NOMO-1 (cell line): ENCODE results near the gene ELAVL2.
"Not testable (repeated sequence)": the region's sequence is repeated elsewhere in the genome, so short reads cannot be mapped to it uniquely, and the experiment has no call there.

ENCODE experiments used
- DNase-seq, 2 experiments: peaks; one replicate each; lab custom pipeline; 2025; ENCODE audit not compliant: unreplicated experiment in 2 of 2; lab: John Stamatoyannopoulos, UW

The ELAVL2 gene

GRCh38 chr9:23730364-23730763 lies 95.7 kb downstream of the ELAVL2 start:
- no peak for DNase-seq

DNA sequence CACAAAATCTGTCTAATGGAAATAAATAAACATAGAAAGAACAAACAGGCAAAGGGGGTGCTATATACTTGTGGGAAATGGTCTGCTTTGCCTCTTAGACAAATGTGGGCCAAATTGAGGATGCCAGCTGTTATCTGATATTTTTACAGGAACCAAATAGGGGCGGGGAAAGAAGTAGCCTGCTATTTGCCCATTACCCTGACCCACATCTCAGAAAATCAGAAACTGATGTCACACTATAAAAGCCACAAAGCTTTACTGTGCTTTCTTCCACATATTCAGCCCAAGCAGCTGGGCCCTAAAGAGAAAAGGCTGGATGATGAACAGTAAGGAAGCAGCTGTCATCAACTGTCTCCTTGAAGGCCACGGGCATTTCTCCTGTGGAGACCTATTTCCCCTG lies 97.3 kb downstream of the ELAVL2 start:
- no peak for DNase-seq

DNA sequence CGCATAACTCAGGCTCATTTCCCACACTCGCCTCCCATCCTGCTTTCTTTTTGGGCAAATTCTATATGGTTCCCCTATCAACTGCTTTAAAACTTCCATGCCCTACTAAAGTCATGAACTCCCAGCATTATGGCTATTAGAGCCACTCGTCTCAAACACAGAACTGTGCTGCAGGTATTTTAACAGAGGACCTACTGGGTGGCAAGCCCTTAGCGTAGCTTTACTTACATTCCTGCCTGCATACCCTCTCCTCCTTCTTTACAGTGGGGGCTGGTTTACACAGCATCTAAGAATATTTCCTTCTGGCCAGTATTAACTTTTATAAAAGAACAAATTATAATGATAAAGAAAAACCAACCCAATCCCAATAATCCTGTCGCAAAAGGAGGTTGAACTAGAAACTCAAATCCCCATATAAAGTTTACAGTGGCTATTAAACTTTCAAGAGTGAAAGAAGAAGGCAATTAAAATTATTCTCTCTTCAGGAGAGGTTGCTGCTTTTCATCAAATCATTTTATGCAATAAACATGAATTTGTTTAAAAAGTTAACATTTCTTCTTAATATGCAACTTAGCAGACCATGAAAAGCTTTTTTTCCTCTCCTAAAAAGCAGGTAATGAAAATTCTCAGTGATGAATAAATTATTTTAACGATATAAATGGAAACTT lies 100.6 kb downstream of the ELAVL2 start:
- DNase-seq: no peak

DNA sequence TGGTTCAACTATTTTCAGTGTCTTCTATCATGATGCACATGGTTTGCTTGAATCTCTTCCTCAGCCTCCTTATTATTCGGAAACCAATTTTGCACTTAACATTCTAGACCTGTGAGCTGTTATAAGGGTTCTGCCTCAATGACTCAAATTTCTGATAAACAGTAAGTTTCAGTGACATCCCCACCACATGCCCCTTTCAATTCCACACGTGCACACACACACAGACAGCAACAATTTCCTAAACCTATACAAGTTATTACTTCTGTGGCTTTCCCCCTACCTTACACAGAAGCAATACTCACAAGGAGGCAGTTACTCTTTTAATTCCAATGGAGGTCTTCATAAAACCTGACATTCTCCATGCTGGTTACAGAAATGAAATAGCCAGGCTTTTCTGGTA lies 102.4 kb downstream of the ELAVL2 start:
- no peak for DNase-seq

DNA sequence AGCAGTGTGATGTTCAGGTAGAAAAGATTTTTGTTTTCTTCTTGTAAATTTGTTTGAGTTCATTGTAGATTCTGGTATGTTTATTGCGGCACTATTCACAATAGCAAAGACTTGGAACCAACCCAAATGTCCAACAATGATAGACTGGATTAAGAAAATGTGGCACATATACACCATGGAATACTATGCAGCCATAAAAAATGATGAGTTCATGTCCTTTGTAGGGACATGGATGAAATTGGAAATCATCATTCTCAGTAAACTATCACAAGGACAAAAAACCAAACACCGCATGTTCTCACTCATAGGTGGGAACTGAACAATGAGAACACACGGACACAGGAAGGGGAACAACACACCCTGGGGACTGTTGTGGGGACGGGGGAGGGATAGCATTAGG lies 103.0 kb downstream of the ELAVL2 start:
- not testable (repeated sequence) for DNase-seq

DNA sequence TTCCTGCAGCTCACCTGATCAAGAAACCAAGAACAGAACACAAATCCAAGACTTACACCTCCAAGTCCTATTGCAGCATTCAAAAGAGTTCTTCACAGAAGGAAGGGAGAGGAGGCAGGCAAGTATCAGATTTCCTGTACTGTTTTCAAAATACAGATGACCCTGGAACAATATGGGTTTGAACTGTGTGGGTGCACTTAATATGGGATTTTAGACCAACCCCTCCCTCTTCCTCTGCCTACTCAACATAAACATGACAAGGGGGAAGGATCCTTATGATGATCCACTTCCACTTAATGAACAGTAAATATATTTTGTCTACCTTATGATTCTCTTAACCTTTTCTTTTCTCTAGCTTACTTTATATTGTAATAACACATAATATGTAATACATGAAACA lies 104.6 kb downstream of the ELAVL2 start:
- DNase-seq: no peak

DNA sequence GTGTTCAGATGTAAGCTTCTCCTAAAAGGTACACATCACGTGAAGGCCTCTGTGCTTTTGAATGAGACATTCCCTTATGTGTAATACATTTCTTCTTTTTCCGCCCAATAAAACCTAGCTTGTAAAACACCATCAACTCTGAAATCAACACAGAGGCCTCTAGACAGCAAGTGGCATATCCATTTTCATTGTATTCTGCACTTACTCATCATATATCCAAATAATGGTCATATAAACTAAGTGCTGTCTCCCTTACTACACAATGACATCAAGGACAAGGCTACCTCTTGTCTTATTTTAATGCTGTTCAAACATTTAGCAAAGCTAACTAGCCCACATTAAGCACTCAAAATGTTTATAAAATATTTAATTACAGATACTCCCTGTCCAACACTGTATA lies 108.5 kb downstream of the ELAVL2 start:
- no peak for DNase-seq

DNA sequence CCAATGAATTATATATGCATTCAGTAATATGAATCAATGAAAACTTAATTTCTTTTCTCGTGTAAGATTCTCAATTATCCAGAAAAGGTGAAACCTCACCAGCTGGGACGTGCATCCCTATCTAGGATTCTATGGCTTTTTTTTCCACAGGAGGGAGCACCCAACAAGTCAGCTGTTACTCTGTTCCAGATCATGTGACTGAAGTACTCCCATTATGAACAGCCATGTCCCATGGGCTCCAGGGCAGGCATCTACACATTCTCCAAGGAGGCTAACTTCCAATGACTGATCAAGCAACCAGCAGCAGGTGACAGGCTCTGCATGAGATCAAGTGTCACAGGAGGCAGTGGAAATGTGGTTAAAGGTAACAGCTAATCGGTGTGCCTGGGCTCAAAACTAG lies 118.8 kb downstream of the ELAVL2 start:
- no peak for DNase-seq

DNA sequence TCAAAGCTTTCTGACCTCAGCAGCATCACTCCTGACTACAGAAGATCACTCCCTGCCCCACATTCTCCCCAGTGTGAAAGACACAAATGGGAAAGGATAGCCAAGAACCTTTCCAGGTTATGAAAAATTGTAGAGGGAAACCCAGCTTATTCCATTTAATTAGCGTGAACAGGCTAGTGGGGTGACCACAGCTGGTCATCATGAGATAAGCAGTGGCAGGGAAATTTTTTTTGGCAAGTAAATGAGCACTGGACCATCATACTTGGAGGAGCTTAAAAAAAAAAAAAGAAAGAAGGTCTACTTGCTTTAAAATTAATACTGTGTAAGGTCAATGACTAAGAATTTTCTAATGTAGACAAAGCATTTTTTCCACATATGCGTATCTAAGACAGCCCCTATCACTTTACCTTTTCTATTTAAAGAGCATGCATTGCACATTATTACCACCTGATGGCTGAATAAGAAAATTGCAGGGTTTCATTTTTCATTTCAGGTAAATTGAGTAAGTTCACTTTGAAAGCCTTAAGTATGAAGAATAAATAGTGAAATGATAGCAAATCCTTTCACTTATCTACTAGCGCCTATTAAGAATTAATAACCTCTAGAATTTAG lies 123.6 kb downstream of the ELAVL2 start:
- DNase-seq: no peak

DNA sequence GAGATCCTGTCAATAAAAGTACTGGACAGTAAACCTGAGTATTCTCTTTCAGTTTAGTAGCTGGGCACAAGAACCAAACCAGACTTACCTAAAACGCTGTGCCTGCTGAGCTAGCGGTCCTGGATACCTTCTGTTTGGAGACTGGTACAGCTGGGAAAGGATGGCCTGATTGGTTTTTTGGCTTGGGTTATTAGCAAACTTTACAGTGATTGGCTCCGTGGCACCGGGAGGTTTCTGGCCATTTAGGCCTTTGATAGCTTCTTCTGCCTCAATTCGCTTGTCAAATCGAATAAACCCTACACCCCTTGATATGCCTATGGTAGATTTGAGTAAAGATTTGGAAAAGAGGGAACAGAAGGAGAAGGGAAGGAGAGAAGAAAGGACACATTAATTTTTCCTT lies 124.7 kb downstream of the ELAVL2 start:
- DNase-seq: no peak

- no peak for DNase-seq
These were observed 125.7 kb downstream of the ELAVL2 start for GRCh38 chr9:23700359-23700758.

DNA sequence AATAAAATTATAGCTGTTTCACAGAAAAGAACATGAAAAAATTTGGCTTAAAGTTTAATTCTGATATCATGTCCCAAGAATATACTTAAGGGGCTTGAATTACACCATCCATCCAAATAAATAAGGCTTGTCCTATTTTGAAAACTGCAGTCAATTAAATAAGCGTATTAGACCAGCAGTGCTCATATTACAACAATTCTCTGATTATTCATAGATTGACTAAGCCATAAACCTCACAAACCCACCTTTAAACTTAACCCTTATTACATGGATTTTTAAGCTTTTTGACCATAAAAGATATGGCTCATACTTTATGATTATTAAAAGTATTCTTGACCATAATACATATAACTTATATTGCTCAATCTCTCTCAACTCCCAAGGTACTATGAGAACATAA lies 127.9 kb downstream of the ELAVL2 start:
- DNase-seq: no peak

GRCh38 chr9:23695572-23695971 lies 130.5 kb downstream of the ELAVL2 start:
- no peak for DNase-seq

DNA sequence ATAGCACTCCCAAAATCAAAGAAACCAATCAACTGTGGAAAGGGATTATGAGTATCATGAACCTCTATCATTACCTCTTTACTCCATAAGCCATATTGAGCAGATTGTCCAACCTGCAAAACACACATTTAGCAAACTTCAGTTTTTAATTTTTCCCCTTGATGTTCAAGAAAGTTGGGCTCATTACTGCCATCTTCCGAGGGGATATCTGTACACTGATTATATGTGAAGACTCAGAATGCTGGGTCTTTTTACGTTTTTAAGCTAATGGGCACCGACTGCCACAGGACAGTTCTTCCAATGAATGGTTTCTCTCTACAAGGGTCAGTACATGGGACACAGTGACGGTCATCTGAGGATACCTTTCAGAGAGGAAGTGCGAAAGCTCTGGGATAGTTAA lies 132.7 kb downstream of the ELAVL2 start:
- DNase-seq: no peak

- no peak for DNase-seq
These were observed 139.1 kb downstream of the ELAVL2 start for GRCh38 chr9:23686896-23687295.

DNA sequence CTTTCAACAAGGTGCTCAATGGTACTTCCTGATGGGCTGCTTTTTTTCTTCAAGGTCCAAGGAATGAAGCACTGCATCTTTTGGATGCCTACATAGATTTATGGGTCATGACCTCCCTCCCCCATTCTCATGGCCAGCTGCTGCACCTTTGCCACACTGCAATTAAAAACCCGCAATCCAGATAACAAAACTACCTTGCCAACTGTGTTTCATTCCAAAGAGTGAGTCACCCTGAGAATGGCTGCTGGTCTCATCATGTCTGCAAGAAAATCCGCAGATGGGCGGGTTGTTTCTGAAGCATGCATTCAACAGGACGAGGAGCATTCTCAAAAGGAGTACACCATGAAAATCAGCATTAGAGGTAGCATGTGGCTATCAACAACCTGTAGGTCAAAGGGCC lies 139.8 kb downstream of the ELAVL2 start:
- no peak for DNase-seq

DNA sequence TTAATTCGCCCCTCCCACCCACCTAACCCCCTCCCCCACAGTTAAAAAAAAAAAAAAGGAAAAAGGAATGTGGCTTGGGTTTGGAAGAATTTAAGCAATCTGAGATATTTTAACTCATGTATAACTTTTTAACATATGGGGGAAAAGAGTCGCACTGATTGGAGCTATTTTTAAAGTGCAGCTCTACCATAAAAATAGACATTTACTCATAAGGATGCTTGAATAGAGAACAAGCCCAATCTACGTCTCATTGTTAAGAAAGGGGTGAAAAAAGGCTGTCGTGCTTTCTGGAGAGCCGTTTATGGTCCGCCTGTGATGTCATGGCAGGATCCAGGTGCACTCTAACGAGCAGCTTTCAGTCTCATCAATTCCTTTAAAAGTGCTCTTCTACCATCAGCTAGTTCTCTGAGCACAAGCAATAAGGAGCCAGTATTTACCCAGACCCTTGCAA lies 142.4 kb downstream of the ELAVL2 start:
- DNase-seq: no peak

DNA sequence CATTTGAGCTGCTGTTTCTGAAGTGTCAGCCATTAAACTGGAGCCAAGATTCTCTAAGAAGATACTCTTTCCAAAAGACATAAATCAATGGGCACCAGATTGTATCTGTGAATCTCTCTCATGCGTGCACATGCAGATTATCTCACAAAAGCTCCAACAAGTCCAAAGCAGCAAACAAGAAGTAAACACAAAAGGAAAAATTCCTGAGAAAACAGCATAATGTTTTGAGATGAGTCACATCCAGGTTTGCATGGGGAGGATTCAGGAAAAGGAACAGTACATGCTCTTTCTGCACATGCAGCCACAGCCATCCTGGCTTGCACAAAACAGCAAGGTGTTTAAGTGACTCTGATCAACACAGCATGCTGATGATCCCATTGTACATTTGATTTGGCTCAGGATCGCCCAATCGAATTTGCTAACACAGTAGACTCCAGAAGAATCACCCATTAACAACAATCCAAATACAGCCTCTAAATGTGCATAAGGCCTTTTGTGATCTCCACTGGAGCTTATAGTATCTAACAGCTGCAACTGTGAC lies 143.1 kb downstream of the ELAVL2 start:
- no peak for DNase-seq

DNA sequence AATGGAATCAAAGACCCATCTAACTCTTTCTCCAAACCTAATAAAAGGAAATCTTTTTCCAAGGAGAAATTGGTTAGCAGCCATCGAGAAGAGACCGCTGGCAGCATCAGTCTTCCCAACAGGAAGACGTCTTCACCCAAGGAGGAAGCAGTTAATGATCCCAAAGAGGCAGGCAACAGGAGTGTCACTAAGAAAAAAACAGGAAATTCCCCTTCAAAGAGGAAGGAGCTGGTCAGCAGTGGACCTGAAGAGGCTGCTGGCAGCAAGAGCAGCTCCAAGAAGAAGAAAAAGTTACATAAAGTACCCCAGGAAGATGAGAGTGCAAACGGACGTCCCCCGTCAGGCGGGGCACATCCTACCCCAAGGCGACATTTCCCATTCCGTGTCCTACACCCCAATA lies 143.7 kb downstream of the ELAVL2 start:
- DNase-seq: no peak

GRCh38 chr9:23677446-23677845 lies 148.6 kb downstream of the ELAVL2 start:
- no peak for DNase-seq

GRCh38 chr9:23674016-23674585 lies 151.9 kb downstream of the ELAVL2 start:
- no peak for DNase-seq

GRCh38 chr9:23672151-23672550 lies 153.9 kb downstream of the ELAVL2 start:
- no peak for DNase-seq
